ENCODE data around the gene DDX23.
"Not testable (repeated sequence)": the region's sequence is repeated elsewhere in the genome, so short reads cannot be mapped to it uniquely, and the experiment has no call there.

The DDX23 gene

GRCh38 chr12:48860236-48860635 lies 8.3 kb upstream of the DDX23 start:
- H3K27ac ChIP-seq (ENCODE audit: low read length); H3K4me3 ChIP-seq (ENCODE audit: low read length); H3K9me3 ChIP-seq (ENCODE audit: control insufficient read depth, low read depth, low read length); H3K27me3 ChIP-seq (ENCODE audit: control insufficient read depth, insufficient read depth, low read length); H3K9ac ChIP-seq (ENCODE audit: low read length): not testable (repeated sequence)
- peaks cover 55% of the 10 kb centered on the region for H3K36me3 ChIP-seq (ENCODE audit: control insufficient read depth, low read depth, low read length)
- peaks cover 17% of the 10 kb centered on the region for H3K4me1 ChIP-seq (ENCODE audit: control insufficient read depth, low read depth, low read length)

GRCh38 chr12:48859607-48860006 lies 7.6 kb upstream of the DDX23 start:
- H3K4me1 ChIP-seq (ENCODE audit: control insufficient read depth, low read depth, low read length), result peaks cover 17% of the 10 kb centered on the region
- no peak overlapping the region for H3K4me3 ChIP-seq (ENCODE audit: low read length)
- no peaks in the 10 kb centered on the region for H3K27me3 ChIP-seq (ENCODE audit: control insufficient read depth, insufficient read depth, low read length)
- no peak overlapping the region for H3K9ac ChIP-seq (ENCODE audit: low read length)
- no peak overlapping the region for H3K27ac ChIP-seq (ENCODE audit: low read length)
- peaks cover 55% of the 10 kb centered on the region for H3K36me3 ChIP-seq (ENCODE audit: control insufficient read depth, low read depth, low read length)
- no peaks in the 10 kb centered on the region for H3K9me3 ChIP-seq (ENCODE audit: control insufficient read depth, low read depth, low read length)

- Histone ChIP-seq H3K4me1 (ENCODE audit: control insufficient read depth, low read depth, low read length) (peaks cover 5% of the 10 kb centered on the region), H3K36me3 (ENCODE audit: control insufficient read depth, low read depth, low read length) (peaks cover 52% of the 10 kb centered on the region), H3K4me3 (ENCODE audit: low read length) (no peak overlapping the region), H3K27ac (ENCODE audit: low read length) (no peak overlapping the region), H3K27me3 (ENCODE audit: control insufficient read depth, insufficient read depth, low read length) (no peaks in the 10 kb centered on the region), H3K9me3 (ENCODE audit: control insufficient read depth, low read depth, low read length) (no peaks in the 10 kb centered on the region), H3K9ac (ENCODE audit: low read length) (no peak overlapping the region)
Observed at GRCh38 chr12:48858043-48858442, 6.1 kb upstream of the DDX23 start.

- Histone ChIP-seq H3K4me3 (ENCODE audit: low read length) (no peak overlapping the region), H3K27ac (ENCODE audit: low read length) (no peak overlapping the region), H3K27me3 (ENCODE audit: control insufficient read depth, insufficient read depth, low read length) (no peaks in the 10 kb centered on the region), H3K9me3 (ENCODE audit: control insufficient read depth, low read depth, low read length) (no peaks in the 10 kb centered on the region), H3K4me1 (ENCODE audit: control insufficient read depth, low read depth, low read length) (peaks cover 7% of the 10 kb centered on the region), H3K9ac (ENCODE audit: low read length) (no peak overlapping the region), H3K36me3 (ENCODE audit: control insufficient read depth, low read depth, low read length) (peaks cover 46% of the 10 kb centered on the region)
Observed at GRCh38 chr12:48857278-48857994, 5.5 kb upstream of the DDX23 start.

GRCh38 chr12:48856379-48856778 lies 4.4 kb upstream of the DDX23 start:
- no peak overlapping the region for H3K4me3 ChIP-seq (ENCODE audit: low read length)
- peaks cover 7% of the 10 kb centered on the region for H3K4me1 ChIP-seq (ENCODE audit: control insufficient read depth, low read depth, low read length)
- peaks cover 35% of the 10 kb centered on the region for H3K36me3 ChIP-seq (ENCODE audit: control insufficient read depth, low read depth, low read length)
- no peaks in the 10 kb centered on the region for H3K27me3 ChIP-seq (ENCODE audit: control insufficient read depth, insufficient read depth, low read length)
- H3K9me3 ChIP-seq (ENCODE audit: control insufficient read depth, low read depth, low read length), result no peaks in the 10 kb centered on the region
- H3K27ac ChIP-seq (ENCODE audit: low read length), result no peak overlapping the region
- no peak overlapping the region for H3K9ac ChIP-seq (ENCODE audit: low read length)

- Histone ChIP-seq H3K36me3 (ENCODE audit: control insufficient read depth, low read depth, low read length) (peaks cover 21% of the 10 kb centered on the region), H3K4me1 (ENCODE audit: control insufficient read depth, low read depth, low read length) (peaks cover 11% of the 10 kb centered on the region)
- not testable (repeated sequence) for H3K27me3 ChIP-seq (ENCODE audit: control insufficient read depth, insufficient read depth, low read length); H3K4me3 ChIP-seq (ENCODE audit: low read length); H3K27ac ChIP-seq (ENCODE audit: low read length); H3K9ac ChIP-seq (ENCODE audit: low read length); H3K9me3 ChIP-seq (ENCODE audit: control insufficient read depth, low read depth, low read length)
Observed at GRCh38 chr12:48854932-48855331, 3.0 kb upstream of the DDX23 start.

GRCh38 chr12:48854488-48854887 lies 2.5 kb upstream of the DDX23 start:
- no peaks in the 10 kb centered on the region for H3K27me3 ChIP-seq (ENCODE audit: control insufficient read depth, insufficient read depth, low read length)
- H3K4me3 ChIP-seq (ENCODE audit: low read length), result no peak overlapping the region
- peaks cover 11% of the 10 kb centered on the region for H3K4me1 ChIP-seq (ENCODE audit: control insufficient read depth, low read depth, low read length)
- H3K36me3 ChIP-seq (ENCODE audit: control insufficient read depth, low read depth, low read length), result peaks cover 16% of the 10 kb centered on the region
- H3K27ac ChIP-seq (ENCODE audit: low read length), result no peak overlapping the region
- H3K9me3 ChIP-seq (ENCODE audit: control insufficient read depth, low read depth, low read length), result no peaks in the 10 kb centered on the region
- no peak overlapping the region for H3K9ac ChIP-seq (ENCODE audit: low read length)

- H3K4me1 ChIP-seq (ENCODE audit: control insufficient read depth, low read depth, low read length), result peaks cover 11% of the 10 kb centered on the region
- H3K27me3 ChIP-seq (ENCODE audit: control insufficient read depth, insufficient read depth, low read length), result no peaks in the 10 kb centered on the region
- no peaks in the 10 kb centered on the region for H3K9me3 ChIP-seq (ENCODE audit: control insufficient read depth, low read depth, low read length)
- H3K9ac ChIP-seq (ENCODE audit: low read length), result peak overlapping the region; percentile 44
- peaks cover 9% of the 10 kb centered on the region for H3K36me3 ChIP-seq (ENCODE audit: control insufficient read depth, low read depth, low read length)
- H3K27ac ChIP-seq (ENCODE audit: low read length), result no peak overlapping the region
- peak overlapping the region; percentile 95 for H3K4me3 ChIP-seq (ENCODE audit: low read length)
Observed at GRCh38 chr12:48852734-48853688, 1.0 kb upstream of the DDX23 start.

- not testable (repeated sequence) for H3K27ac ChIP-seq (ENCODE audit: low read length)
- peaks cover 65% of the 10 kb centered on the region for H3K36me3 ChIP-seq (ENCODE audit: control insufficient read depth, low read depth, low read length)
Observed at GRCh38 chr12:48842021-48842420, 9.9 kb downstream of the DDX23 start.

GRCh38 chr12:48838048-48838447 lies 13.9 kb downstream of the DDX23 start:
- no peak overlapping the region for H3K4me3 ChIP-seq (ENCODE audit: low read length)
- no peak overlapping the region for H3K27ac ChIP-seq (ENCODE audit: low read length)
- no peaks in the 10 kb centered on the region for H3K4me1 ChIP-seq (ENCODE audit: control insufficient read depth, low read depth, low read length)
- no peak overlapping the region for H3K9ac ChIP-seq (ENCODE audit: low read length)
- H3K36me3 ChIP-seq (ENCODE audit: control insufficient read depth, low read depth, low read length), result peaks cover 70% of the 10 kb centered on the region
- H3K9me3 ChIP-seq (ENCODE audit: control insufficient read depth, low read depth, low read length), result no peaks in the 10 kb centered on the region
- no peaks in the 10 kb centered on the region for H3K27me3 ChIP-seq (ENCODE audit: control insufficient read depth, insufficient read depth, low read length)

More at GRCh38 chr12:48842021-48842420, 9.9 kb downstream of the DDX23 start:
- not testable (repeated sequence) for H3K9me3 ChIP-seq (ENCODE audit: control insufficient read depth, low read depth, low read length); H3K4me3 ChIP-seq (ENCODE audit: low read length); H3K9ac ChIP-seq (ENCODE audit: low read length); H3K4me1 ChIP-seq (ENCODE audit: control insufficient read depth, low read depth, low read length); H3K27me3 ChIP-seq (ENCODE audit: control insufficient read depth, insufficient read depth, low read length)

GRCh38 chr12:48832321-48833060 lies 19.5 kb downstream of the DDX23 start:
- H3K4me3 ChIP-seq (ENCODE audit: low read length), result no peak overlapping the region
- no peaks in the 10 kb centered on the region for H3K4me1 ChIP-seq (ENCODE audit: control insufficient read depth, low read depth, low read length)
- H3K27me3 ChIP-seq (ENCODE audit: control insufficient read depth, insufficient read depth, low read length), result no peaks in the 10 kb centered on the region
- no peak overlapping the region for H3K27ac ChIP-seq (ENCODE audit: low read length)
- no peak overlapping the region for H3K9ac ChIP-seq (ENCODE audit: low read length)
- peaks cover 79% of the 10 kb centered on the region for H3K36me3 ChIP-seq (ENCODE audit: control insufficient read depth, low read depth, low read length)
- no peaks in the 10 kb centered on the region for H3K9me3 ChIP-seq (ENCODE audit: control insufficient read depth, low read depth, low read length)
